ENCODE results near the gene CMIP.

- no peak for TF ChIP-seq POLR2A (IDR thresholded peaks at IDR 0.05)
- no peak for TF ChIP-seq CTCF (IDR thresholded peaks at IDR 0.05)
Measured at GRCh38 chr16:81519301-81520150, 74.9 kb downstream of the CMIP start.

All from esophagus squamous epithelium (tissue), 4 donors.